Esophagus squamous epithelium (tissue), 4 donors: ENCODE measurements around the gene BANP.

Experiments used
- CTCF ChIP-seq, 6 experiments: fragments of 450-650 bp in 4 of 6; fragments of 200-600 bp in 2 of 6; sonication (generic) in 2 of 6; IDR thresholded peaks; one replicate each; pipeline ENCODE4 v1.5.1; 2016 to 2019; ENCODE audit warnings: antibody characterized with exemption in 6 of 6, mild to moderate bottlenecking in 4 of 6, moderate library complexity in 4 of 6
- POLR2A ChIP-seq, 4 donors: fragments of 450-650 bp; IDR thresholded peaks; one replicate each; pipeline ENCODE4 v1.6.1; 2017; ENCODE audit warnings: antibody characterized with exemption in 4 of 4, mild to moderate bottlenecking in 4 of 4, moderate library complexity in 3 of 4

DNA sequence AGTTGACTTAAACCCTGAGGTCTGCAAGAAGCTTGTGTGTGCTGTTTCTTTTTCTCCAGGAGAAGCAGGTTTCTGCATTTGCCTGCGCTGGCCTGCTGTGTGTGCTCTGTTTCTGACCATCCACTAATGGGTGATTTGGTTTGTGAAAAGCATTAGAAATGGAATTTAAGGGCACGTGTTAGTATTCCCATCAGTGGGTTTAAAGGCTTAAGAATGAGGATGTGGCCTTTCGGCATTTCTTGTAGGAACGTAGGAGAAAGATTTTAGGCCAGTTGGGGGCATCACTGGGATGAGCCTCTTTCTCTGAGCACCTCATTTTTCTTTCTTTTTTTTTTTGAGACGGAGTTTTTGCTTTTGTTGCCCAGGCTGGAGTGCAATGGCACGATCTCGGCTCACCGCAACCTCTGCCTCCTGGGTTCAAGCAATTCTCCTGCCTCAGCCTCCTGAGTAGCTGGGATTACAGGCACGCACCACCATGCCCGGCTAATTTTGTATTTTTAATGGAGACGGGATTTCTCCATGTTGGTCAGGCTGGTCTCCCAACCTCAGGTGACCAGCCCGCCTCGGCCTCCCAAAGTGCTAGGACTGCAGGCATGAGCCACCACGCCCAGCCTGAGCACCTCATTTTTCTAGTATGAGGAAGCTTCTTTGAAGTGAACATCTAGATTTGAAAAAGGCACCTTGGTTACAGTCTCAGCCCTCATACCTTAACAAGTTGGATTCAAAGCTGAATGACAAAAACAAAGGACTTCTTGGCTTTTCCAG, 110.3 kb downstream of the BANP start:
- TF ChIP-seq CTCF (IDR thresholded peaks at IDR 0.05) (no peak), POLR2A (IDR thresholded peaks at IDR 0.05) (no peak)
